Progenitor cell of endocrine pancreas (in vitro differentiated cells): ENCODE measurements around the gene GRAMD1B. TPM values are rescaled to one million over a fixed set of nuclear protein-coding genes. Genes with fewer than 3 reads are reported as not detected.
A peak's percentile ranks its signal among the peaks of the same experiment; 100 is the strongest.

Experiments used
- DNase-seq: peaks from one replicate; pipeline ENCODE4 v3.0.0; 2021; ENCODE audit warnings: low spot score; ENCODE audit not compliant: unreplicated experiment
- H3K27ac Mint-ChIP-seq: 2 replicates; pipeline ENCODE4 v1.8.0; 2021; ENCODE audit warnings: mild to moderate bottlenecking, moderate library complexity, mixed read lengths
- H3K27me3 Mint-ChIP-seq: 2 replicates; pipeline ENCODE4 v1.8.0; 2021; ENCODE audit warnings: mixed read lengths
- H3K36me3 Mint-ChIP-seq: 2 replicates; pipeline ENCODE4 v1.8.0; 2022; ENCODE audit warnings: mixed read lengths; ENCODE audit not compliant: insufficient read depth
- H3K4me1 Mint-ChIP-seq: 2 replicates; pipeline ENCODE4 v1.8.0; 2021; ENCODE audit warnings: low read depth, mixed read lengths
- H3K4me3 Mint-ChIP-seq: 2 replicates; pipeline ENCODE4 v1.8.0; 2021; ENCODE audit warnings: low read depth, mild to moderate bottlenecking, moderate library complexity, mixed read lengths
- H3K9me3 Mint-ChIP-seq: 2 replicates; pipeline ENCODE4 v1.8.0; 2021; ENCODE audit warnings: low read depth, mixed read lengths
- total RNA-seq: library from RNA; stranded (reverse); gene quantifications from 2 replicates; pipeline ENCODE4 v1.2.1, GENCODE V29; 2021
- TF ChIP-seq, protein P1 (sequence below): fragments of 200-600 bp; sonication (generic); IDR thresholded peaks from one replicate; pipeline ENCODE4 v1.5.0; 2021; ENCODE audit warnings: antibody characterized with exemption, mild to moderate bottlenecking; ENCODE audit not compliant: unreplicated experiment

GRAMD1B gene
- total RNA-seq, 1 donor from 2014 or later = 4.5 TPM

DNA sequence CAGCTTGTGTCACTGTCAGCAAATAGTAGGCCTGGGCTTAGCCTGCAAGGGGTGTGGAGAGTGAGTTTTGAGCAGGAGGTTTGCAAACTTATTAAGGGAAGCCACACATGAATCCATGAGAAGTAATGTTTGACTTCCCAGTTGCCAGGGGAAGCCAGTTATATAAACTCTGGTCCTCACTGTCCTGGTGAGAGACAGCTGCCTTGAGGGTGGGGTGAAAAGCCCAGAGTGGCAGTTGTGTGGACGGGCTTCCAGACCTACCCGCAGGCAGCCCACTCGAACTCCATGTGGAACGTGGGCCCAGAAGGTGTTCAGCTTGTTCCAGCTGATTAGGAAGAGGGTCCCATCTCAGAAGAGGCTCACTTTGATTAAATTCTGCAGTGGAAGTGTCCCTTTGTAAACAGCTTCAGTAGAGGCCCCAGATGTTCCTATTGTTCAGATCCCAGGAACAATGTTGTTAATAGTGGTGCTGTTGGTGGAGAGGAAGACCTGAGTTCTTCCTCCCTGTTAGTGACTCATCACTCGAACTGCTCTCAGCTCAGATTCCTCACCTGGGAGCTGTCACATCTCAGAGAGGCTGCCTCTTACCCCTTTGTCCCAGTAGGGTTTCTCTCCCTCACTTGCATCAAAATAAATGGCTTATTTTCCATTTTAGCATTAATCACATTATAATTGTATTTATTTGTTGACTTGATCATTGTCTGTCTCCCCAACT is 63.4 kb downstream of the GRAMD1B start:
- TF ChIP-seq, protein P1, sequence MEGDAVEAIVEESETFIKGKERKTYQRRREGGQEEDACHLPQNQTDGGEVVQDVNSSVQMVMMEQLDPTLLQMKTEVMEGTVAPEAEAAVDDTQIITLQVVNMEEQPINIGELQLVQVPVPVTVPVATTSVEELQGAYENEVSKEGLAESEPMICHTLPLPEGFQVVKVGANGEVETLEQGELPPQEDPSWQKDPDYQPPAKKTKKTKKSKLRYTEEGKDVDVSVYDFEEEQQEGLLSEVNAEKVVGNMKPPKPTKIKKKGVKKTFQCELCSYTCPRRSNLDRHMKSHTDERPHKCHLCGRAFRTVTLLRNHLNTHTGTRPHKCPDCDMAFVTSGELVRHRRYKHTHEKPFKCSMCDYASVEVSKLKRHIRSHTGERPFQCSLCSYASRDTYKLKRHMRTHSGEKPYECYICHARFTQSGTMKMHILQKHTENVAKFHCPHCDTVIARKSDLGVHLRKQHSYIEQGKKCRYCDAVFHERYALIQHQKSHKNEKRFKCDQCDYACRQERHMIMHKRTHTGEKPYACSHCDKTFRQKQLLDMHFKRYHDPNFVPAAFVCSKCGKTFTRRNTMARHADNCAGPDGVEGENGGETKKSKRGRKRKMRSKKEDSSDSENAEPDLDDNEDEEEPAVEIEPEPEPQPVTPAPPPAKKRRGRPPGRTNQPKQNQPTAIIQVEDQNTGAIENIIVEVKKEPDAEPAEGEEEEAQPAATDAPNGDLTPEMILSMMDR = no peak
- Mint-ChIP-seq H3K27ac (peak overlapping the region; percentile 54), H3K4me3 (no peak overlapping the region), H3K27me3 (no peaks in the 10 kb centered on the region), H3K36me3 (no peaks in the 10 kb centered on the region), H3K9me3 (no peaks in the 10 kb centered on the region), H3K4me1 (peaks cover 6% of the 10 kb centered on the region)
- no peak for DNase-seq

DNA sequence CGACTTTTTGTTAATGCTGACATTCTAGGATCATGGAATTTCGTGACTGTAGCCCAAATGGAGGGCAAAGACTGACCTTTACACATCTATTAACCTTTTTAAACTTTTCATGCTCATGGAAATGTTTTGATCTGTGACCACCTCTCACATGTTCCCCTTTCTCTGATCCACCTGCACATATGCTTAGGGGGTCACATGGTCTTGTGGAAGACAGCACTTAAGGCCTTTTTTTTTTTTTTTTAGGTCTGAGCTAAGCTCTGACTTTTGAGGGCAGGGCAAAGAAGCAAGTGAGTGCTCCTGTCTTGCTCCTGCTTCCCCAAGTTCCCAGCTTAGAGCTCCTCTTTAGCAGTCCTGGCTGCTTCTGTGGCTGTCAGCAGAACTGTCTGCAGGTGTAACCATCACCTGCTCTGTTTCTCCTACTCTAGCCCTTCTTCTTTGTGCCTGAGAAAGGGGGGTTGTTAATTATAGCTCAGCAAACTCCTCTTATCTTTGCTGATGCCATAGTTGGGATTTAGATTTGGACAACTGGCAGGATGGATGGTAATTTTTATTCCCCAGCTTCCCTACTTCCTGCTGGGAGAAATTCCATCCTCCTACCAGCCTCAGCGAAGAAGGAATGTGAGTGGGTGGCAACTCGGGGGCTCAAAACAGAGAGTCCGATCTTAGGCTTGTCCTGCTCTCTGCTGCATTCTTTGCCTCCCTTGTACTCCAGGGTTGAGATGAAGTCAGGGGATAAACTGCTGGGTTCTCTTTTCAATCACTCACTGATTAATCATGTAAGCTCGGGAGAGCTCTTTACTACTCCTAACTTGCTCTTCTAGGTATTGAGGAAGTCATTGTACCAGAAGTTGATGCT is 64.4 kb downstream of the GRAMD1B start:
- H3K4me1 Mint-ChIP-seq = peaks cover 7% of the 10 kb centered on the region
- no peaks in the 10 kb centered on the region for H3K27me3 Mint-ChIP-seq
- H3K36me3 Mint-ChIP-seq = no peaks in the 10 kb centered on the region
- no peak for DNase-seq
- TF ChIP-seq, protein P1 = no peak
- H3K9me3 Mint-ChIP-seq = no peaks in the 10 kb centered on the region
- no peak overlapping the region for H3K27ac Mint-ChIP-seq
- H3K4me3 Mint-ChIP-seq = no peak overlapping the region

DNA sequence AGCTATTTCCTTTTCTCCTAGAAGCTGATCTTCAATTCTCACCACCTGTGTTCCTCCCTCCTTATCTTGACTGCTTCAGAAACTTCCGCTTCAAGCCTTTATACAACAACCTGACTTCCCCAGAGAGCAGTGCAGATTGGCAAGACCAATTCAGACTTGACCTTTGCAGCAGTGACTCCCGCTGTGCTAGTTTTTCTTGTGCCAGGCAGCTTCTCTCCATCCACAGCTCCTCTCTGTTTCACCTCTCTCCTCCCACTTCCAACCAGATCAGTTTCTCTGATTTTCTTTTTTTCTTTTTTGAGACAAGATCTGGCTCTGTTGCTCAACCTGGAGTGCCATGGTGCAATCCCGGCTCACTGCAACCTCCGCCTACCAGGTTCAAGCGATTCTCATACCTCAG is 74.3 kb downstream of the GRAMD1B start:
- no peaks in the 10 kb centered on the region for H3K27me3 Mint-ChIP-seq
- H3K27ac Mint-ChIP-seq = no peak overlapping the region
- TF ChIP-seq, protein P1 = no peak
- peaks cover 12% of the 10 kb centered on the region for H3K4me1 Mint-ChIP-seq
- no peaks in the 10 kb centered on the region for H3K9me3 Mint-ChIP-seq
- H3K36me3 Mint-ChIP-seq = no peaks in the 10 kb centered on the region
- no peak for DNase-seq
- no peak overlapping the region for H3K4me3 Mint-ChIP-seq

DNA sequence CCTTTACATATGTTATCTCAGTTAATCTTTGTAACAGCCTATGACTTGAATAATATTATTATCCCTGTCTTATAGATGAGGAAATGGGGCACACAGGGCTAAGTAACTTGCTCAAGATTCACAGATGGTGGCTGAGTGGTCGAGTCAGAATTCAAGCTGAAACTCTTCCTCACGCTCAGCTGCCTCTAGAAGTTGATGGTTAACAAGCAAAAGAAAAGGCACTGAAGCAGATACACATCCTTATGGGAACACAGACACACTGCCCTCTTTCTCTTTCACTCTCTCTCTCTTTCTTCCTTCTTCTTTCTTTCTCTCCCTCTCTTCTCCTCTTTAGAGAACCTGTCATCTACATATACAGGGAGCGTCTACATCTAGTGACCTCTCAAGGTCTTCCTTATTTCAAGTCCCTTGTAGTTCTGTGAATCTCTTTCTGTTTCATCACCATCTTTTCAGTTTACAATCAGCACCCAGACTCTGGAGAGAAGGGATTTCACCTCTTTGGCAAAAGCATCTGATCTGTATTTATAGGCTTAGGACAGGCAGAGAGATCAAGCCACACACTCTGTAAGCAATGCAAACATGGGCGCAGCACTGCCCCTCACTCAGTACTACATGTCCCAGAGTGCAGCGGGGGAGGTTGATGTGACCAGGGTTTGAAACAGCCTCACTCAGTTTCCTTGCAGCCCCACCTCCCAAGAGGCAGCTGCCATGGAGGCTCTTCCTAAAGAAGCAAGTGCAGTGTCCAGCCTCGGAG is 75.7 kb downstream of the GRAMD1B start:
- H3K4me3 Mint-ChIP-seq = no peak overlapping the region
- peaks cover 9% of the 10 kb centered on the region for H3K4me1 Mint-ChIP-seq
- peak overlapping the region; percentile 1 for H3K27ac Mint-ChIP-seq
- no peaks in the 10 kb centered on the region for H3K27me3 Mint-ChIP-seq
- no peaks in the 10 kb centered on the region for H3K9me3 Mint-ChIP-seq
- H3K36me3 Mint-ChIP-seq = no peaks in the 10 kb centered on the region
- DNase-seq = no peak
- TF ChIP-seq, protein P1 = no peak

DNA sequence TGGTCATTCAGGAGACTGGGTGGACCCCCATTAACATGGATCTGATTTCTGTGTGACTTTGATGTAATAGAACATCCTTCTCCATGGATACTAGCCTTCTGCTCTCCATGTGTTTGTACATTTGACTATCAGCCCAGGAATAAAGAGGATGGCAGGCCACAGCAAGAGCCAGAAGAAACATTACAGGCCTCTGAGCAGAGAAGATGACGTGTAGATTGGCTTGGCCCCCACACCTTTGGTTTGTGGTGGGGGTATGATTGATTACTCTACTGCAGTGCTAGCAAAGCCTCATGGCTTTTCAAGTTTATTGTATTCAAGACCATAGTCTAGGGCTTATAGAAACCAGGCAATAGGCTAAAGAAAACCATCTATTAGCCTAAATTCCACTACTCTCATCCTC is 77.0 kb downstream of the GRAMD1B start:
- Mint-ChIP-seq H3K9me3 (no peaks in the 10 kb centered on the region), H3K27me3 (no peaks in the 10 kb centered on the region), H3K36me3 (no peaks in the 10 kb centered on the region), H3K27ac (no peak overlapping the region), H3K4me1 (peaks cover 13% of the 10 kb centered on the region), H3K4me3 (no peak overlapping the region)
- DNase-seq = no peak
- TF ChIP-seq, protein P1 = no peak
